Mesendoderm (in vitro differentiated cells): ENCODE measurements around the gene MRPL18.

Source experiments
- DNase-seq: peaks from one replicate; pipeline ENCODE4 v3.0.0; 2013
- H2AK5ac ChIP-seq: 2 replicates; pipeline ENCODE4 v1.6.1; 2013; ENCODE audit warnings: low read length, inconsistent platforms
- H2BK120ac ChIP-seq: 2 replicates; pipeline ENCODE4 v1.6.1; 2013; ENCODE audit warnings: low read depth, mild to moderate bottlenecking, low read length, moderate library complexity, mixed read lengths
- H2BK15ac ChIP-seq: replicated peaks from 2 replicates; pipeline ENCODE4 v1.6.1; 2013; ENCODE audit warnings: low read depth, mild to moderate bottlenecking, moderate library complexity
- H2BK5ac ChIP-seq: 2 replicates; pipeline ENCODE4 v1.6.1; 2013; ENCODE audit warnings: low read length, inconsistent platforms
- H3K18ac ChIP-seq: 2 replicates; pipeline ENCODE4 v1.6.1; 2013; ENCODE audit warnings: mild to moderate bottlenecking, low read length, mixed read lengths
- H3K23ac ChIP-seq: one replicate; pipeline ENCODE4 v1.6.1; 2013; ENCODE audit warnings: low read length
- H3K27ac ChIP-seq: 2 replicates; pipeline ENCODE4 v1.5.1; 2013; ENCODE audit warnings: low read depth, mild to moderate bottlenecking, inconsistent platforms, low read length, moderate library complexity
- H3K27me3 ChIP-seq: 2 replicates; pipeline ENCODE4 v1.6.1; 2013; ENCODE audit warnings: low read length, control low read depth, mild to moderate bottlenecking, inconsistent platforms; ENCODE audit not compliant: insufficient read depth, poor library complexity
- H3K36me3 ChIP-seq: 2 replicates; pipeline ENCODE4 v1.6.1; 2013; ENCODE audit warnings: low read length, inconsistent platforms; ENCODE audit not compliant: control insufficient read depth, insufficient read depth
- H3K4ac ChIP-seq: one replicate; pipeline ENCODE4 v1.6.1; 2013; ENCODE audit warnings: low read depth, mild to moderate bottlenecking, low read length, moderate library complexity
- H3K4me1 ChIP-seq: 2 replicates; pipeline ENCODE4 v1.6.1; 2013; ENCODE audit warnings: low read depth, low read length, inconsistent platforms; ENCODE audit not compliant: control insufficient read depth
- H3K4me2 ChIP-seq: 2 replicates; pipeline ENCODE4 v1.6.1; 2013; ENCODE audit warnings: low read length
- H3K4me3 ChIP-seq: 2 replicates; pipeline ENCODE4 v1.5.1; 2013; ENCODE audit warnings: mild to moderate bottlenecking, low read length
- H3K56ac ChIP-seq: one replicate; pipeline ENCODE4 v1.6.1; 2013; ENCODE audit warnings: low read length
- H3K79me1 ChIP-seq: 2 replicates; pipeline ENCODE4 v1.6.1; 2013; ENCODE audit warnings: low read length, inconsistent platforms
- H3K79me2 ChIP-seq: 2 replicates; pipeline ENCODE4 v1.6.1; 2013; ENCODE audit warnings: mild to moderate bottlenecking, low read length; ENCODE audit not compliant: control insufficient read depth, insufficient read depth
- H3K9ac ChIP-seq: 2 replicates; pipeline ENCODE4 v1.6.1; 2013; ENCODE audit warnings: low read length, inconsistent platforms
- H4K5ac ChIP-seq: one replicate; pipeline ENCODE4 v1.6.1; 2013; ENCODE audit warnings: low read length
- H4K8ac ChIP-seq: one replicate; pipeline ENCODE4 v1.6.1; 2013; ENCODE audit warnings: low read depth, mild to moderate bottlenecking, control low read depth, low read length, moderate library complexity
- WGBS: extraction: QIAGEN DNeasy Blood & Tissue Kit; methylation state at CpG from one replicate; pipeline ENCODE4 v1.1.7; 2013; ENCODE audit warnings: low lambda C conversion rate, missing lambda C conversion rate; ENCODE audit not compliant: insufficient coverage; ENCODE audit errors: extremely low coverage; 5-methylcytosine and 5-hydroxymethylcytosine counted together

Gene MRPL18

DNA sequence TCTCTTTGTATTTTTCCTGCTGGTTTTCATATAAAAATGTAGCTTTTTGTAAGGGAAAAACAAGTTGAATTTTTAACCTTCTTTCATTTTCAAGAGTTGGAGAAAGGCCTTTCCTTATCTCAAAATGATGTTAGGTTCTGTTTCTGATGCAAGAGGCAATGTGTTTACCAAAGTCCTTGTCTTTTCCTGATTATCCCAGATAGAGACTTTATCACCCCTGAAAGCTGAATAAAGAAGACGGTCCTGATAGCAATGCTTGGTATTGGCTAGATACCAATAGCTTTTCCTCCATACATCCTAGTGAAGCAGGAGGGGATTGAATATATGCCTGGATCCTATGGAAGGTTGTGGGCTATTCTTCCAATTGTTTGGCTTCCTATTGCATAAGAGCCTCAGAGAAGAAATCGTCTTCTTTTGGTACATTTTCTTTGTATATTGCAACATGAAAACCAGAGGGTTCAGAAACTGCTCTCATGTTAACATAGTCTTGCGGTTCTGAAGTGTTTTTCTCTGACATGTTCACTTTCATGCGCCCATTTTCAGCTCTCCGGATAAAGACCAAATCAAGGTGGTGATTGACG lies 15.3 kb downstream of the MRPL18 start:
- Histone ChIP-seq H2AK5ac (no peak overlapping the region), H3K4me1 (no peaks in the 10 kb centered on the region), H3K4me2 (no peak overlapping the region), H2BK15ac (no peak overlapping the region), H3K23ac (no peak overlapping the region), H3K9ac (no peak overlapping the region), H4K5ac (no peak overlapping the region), H3K36me3 (no peaks in the 10 kb centered on the region), H4K8ac (no peak overlapping the region), H3K56ac (no peak overlapping the region), H2BK5ac (no peak overlapping the region), H3K27ac (no peak overlapping the region), H3K79me2 (no peaks in the 10 kb centered on the region), H3K79me1 (no peaks in the 10 kb centered on the region), H3K18ac (no peak overlapping the region), H2BK120ac (no peak overlapping the region), H3K27me3 (no peaks in the 10 kb centered on the region), H3K4ac (no peak overlapping the region), H3K4me3 (no peak overlapping the region)
- no CpG with 5 or more reads among the region's 6 CpGs for WGBS
- peak; percentile 54 for DNase-seq

DNA sequence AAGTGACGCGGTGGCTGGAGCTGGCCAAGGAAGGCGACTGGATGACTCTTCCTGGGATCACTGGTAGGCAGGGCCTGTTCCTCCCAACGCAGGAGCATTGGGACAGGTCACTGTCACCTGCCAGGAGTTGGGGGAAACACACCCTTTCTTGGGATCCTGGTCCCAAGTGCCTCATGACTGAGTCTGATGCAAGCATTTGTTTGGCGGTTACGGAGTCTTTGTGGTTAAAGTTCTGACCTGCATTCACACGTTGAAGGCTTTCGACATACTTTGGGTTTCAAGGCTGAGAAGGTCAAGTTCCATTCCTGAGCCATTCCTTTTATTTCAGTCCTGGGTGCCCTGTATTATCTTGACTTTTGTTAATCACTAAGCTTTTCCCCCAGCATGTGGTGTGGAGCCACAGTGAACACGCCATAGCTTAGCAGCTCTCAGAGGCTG lies 15.8 kb downstream of the MRPL18 start:
- Histone ChIP-seq H3K79me1 (no peaks in the 10 kb centered on the region), H4K5ac (no peak overlapping the region), H2BK120ac (no peak overlapping the region), H3K79me2 (no peaks in the 10 kb centered on the region), H3K27ac (no peak overlapping the region), H3K4ac (no peak overlapping the region), H3K27me3 (no peaks in the 10 kb centered on the region), H3K4me1 (no peaks in the 10 kb centered on the region), H3K36me3 (no peaks in the 10 kb centered on the region), H3K4me2 (no peak overlapping the region), H3K4me3 (no peak overlapping the region), H2BK5ac (no peak overlapping the region), H3K23ac (no peak overlapping the region), H4K8ac (no peak overlapping the region), H3K56ac (no peak overlapping the region), H3K18ac (no peak overlapping the region), H3K9ac (no peak overlapping the region), H2AK5ac (no peak overlapping the region), H2BK15ac (no peak overlapping the region)
- WGBS, result no CpG with 5 or more reads among the region's 9 CpGs
- peak; percentile 16 for DNase-seq

DNA sequence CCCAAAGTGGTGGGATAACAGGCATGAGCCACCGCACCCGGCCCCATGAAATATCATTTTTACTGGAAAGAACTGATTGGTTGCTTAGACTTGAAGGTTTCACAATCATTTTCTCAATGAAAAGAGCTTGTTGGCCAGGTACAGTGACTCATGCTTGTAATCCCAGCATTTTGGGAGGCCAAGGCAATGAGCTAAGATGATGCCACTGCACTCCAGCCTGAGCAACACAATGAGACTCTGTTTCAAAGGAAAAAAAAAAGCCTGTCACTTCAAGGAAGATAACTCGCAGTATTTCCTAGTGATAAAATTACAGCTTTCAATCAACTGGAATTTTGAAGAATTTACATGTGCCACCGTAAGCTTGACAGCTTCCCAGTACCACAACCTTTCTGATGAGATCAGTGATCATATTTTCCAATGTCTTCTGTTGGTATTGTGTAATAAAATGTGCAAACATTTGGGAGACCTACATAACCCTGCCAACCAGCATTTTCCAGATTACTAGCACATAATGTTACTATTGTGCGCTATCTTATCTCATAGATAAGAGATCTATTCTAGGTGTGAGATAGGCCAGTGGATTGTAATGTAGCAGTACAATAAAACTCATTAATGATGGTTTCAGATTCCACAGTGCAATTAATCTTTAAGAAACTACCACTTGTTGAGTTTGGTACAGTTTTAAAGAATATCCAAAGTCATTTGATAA lies 17.0 kb downstream of the MRPL18 start:
- peak; percentile 69 for DNase-seq
- H3K4me3 ChIP-seq, result no peak overlapping the region
- H3K27ac ChIP-seq, result no peak overlapping the region
- no peaks in the 10 kb centered on the region for H3K36me3 ChIP-seq
- H3K79me1 ChIP-seq, result no peaks in the 10 kb centered on the region
- H3K9ac ChIP-seq, result no peak overlapping the region
- no peak overlapping the region for H3K56ac ChIP-seq
- no peak overlapping the region for H4K5ac ChIP-seq
- no peak overlapping the region for H3K4me2 ChIP-seq
- no peak overlapping the region for H2BK120ac ChIP-seq
- H2BK5ac ChIP-seq, result no peak overlapping the region
- no peak overlapping the region for H3K4ac ChIP-seq
- H2BK15ac ChIP-seq, result no peak overlapping the region
- no peak overlapping the region for H4K8ac ChIP-seq
- no peaks in the 10 kb centered on the region for H3K79me2 ChIP-seq
- H2AK5ac ChIP-seq, result no peak overlapping the region
- no peaks in the 10 kb centered on the region for H3K4me1 ChIP-seq
- H3K18ac ChIP-seq, result no peak overlapping the region
- no peak overlapping the region for H3K23ac ChIP-seq
- WGBS, result no CpG with 5 or more reads among the region's 5 CpGs
- no peaks in the 10 kb centered on the region for H3K27me3 ChIP-seq

DNA sequence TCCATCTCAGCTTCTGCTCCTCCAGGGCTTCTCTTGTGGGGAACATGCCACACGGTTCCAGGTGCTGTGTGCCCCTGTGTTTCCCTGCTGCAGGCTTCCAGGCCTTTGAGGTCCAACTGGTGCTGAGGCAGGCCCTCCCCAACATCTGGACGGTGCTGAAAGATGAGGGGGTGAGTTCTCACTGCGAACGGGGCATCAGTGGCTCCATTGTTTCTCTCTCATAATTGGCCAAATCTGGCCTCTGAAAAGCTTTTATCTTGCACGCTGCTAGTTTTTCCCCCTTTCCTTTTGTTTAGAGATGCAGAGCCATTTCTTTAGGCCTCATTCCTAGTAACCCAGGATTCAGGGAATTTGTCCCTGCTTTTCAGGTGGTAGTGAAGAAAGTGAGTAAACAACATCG lies 18.4 kb downstream of the MRPL18 start:
- WGBS, result no CpG with 5 or more reads among the region's 6 CpGs
- H3K27ac ChIP-seq, result no peak overlapping the region
- no peaks in the 10 kb centered on the region for H3K79me1 ChIP-seq
- DNase-seq, result no peak
- no peak overlapping the region for H3K9ac ChIP-seq
- no peak overlapping the region for H3K4me3 ChIP-seq
- H4K5ac ChIP-seq, result no peak overlapping the region
- no peak overlapping the region for H2BK5ac ChIP-seq
- H2AK5ac ChIP-seq, result no peak overlapping the region
- no peaks in the 10 kb centered on the region for H3K36me3 ChIP-seq
- no peaks in the 10 kb centered on the region for H3K4me1 ChIP-seq
- H3K4me2 ChIP-seq, result no peak overlapping the region
- H2BK15ac ChIP-seq, result no peak overlapping the region
- H3K23ac ChIP-seq, result no peak overlapping the region
- H3K27me3 ChIP-seq, result no peaks in the 10 kb centered on the region
- no peaks in the 10 kb centered on the region for H3K79me2 ChIP-seq
- peak overlapping the region; percentile 10 for H3K56ac ChIP-seq
- H3K18ac ChIP-seq, result no peak overlapping the region
- H4K8ac ChIP-seq, result no peak overlapping the region
- H3K4ac ChIP-seq, result no peak overlapping the region
- no peak overlapping the region for H2BK120ac ChIP-seq

DNA sequence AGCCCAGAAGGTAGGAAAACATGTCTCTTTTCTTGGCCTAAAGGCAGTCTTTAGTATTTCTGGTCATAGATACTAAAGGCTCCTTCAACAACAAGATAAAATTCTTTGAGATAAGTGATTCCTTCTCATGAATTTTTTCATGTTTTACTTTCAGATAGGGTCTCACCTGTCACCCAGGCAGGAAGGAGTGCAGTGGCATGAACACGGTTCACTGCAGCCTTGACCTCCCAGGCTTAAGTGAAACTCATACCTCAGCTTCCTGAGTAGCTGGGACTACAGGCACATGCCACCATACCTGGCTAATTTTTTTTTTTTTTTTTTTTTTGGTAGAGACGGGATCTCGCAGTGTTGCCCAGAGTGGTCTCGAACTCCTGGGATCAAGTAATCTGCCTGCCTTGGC lies 18.9 kb downstream of the MRPL18 start:
- no peak overlapping the region for H3K4me3 ChIP-seq
- H3K79me1 ChIP-seq, result no peaks in the 10 kb centered on the region
- no peak overlapping the region for H3K9ac ChIP-seq
- H2AK5ac ChIP-seq, result no peak overlapping the region
- no peak overlapping the region for H2BK5ac ChIP-seq
- no peak overlapping the region for H3K18ac ChIP-seq
- H2BK15ac ChIP-seq, result no peak overlapping the region
- no CpG with 5 or more reads among the region's 4 CpGs for WGBS
- no peaks in the 10 kb centered on the region for H3K27me3 ChIP-seq
- no peak overlapping the region for H2BK120ac ChIP-seq
- H3K4me1 ChIP-seq, result no peaks in the 10 kb centered on the region
- H3K4ac ChIP-seq, result no peak overlapping the region
- no peak overlapping the region for H4K8ac ChIP-seq
- no peak overlapping the region for H3K23ac ChIP-seq
- no peak overlapping the region for H3K4me2 ChIP-seq
- no peak for DNase-seq
- no peak overlapping the region for H3K27ac ChIP-seq
- H3K56ac ChIP-seq, result no peak overlapping the region
- H3K36me3 ChIP-seq, result no peaks in the 10 kb centered on the region
- H3K79me2 ChIP-seq, result no peaks in the 10 kb centered on the region
- H4K5ac ChIP-seq, result no peak overlapping the region

DNA sequence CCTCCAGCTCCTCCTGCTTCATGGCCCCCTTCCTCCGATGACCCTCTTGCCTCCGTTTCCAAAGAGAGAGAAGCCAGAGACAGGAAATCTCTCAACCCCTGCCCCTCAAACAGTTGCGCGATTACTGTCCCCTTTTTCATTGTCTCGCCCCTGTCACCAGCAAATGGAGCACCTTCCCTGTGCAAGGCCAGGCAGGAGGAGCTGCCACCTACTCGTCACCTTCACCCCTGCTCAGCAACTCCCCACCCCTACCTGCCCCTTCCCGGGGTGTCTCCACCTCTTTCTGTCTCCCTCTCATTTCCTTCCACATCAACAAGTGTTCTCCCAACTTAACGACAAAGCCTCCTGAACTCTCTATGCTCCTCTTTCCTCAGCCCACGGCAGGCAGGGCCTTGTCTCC lies 23.5 kb downstream of the MRPL18 start:
- no peak overlapping the region for H3K23ac ChIP-seq
- no peak overlapping the region for H3K56ac ChIP-seq
- no peak overlapping the region for H3K27ac ChIP-seq
- no peak overlapping the region for H4K8ac ChIP-seq
- no peak overlapping the region for H4K5ac ChIP-seq
- H2BK120ac ChIP-seq, result no peak overlapping the region
- no peak overlapping the region for H3K9ac ChIP-seq
- H3K79me2 ChIP-seq, result no peaks in the 10 kb centered on the region
- H3K36me3 ChIP-seq, result no peaks in the 10 kb centered on the region
- H3K27me3 ChIP-seq, result no peaks in the 10 kb centered on the region
- no CpG with 5 or more reads among the region's 9 CpGs for WGBS
- no peaks in the 10 kb centered on the region for H3K4me1 ChIP-seq
- no peak overlapping the region for H3K4me3 ChIP-seq
- no peaks in the 10 kb centered on the region for H3K79me1 ChIP-seq
- H3K18ac ChIP-seq, result no peak overlapping the region
- H3K4me2 ChIP-seq, result no peak overlapping the region
- no peak for DNase-seq
- H3K4ac ChIP-seq, result no peak overlapping the region
- H2BK15ac ChIP-seq, result no peak overlapping the region
- no peak overlapping the region for H2AK5ac ChIP-seq
- no peak overlapping the region for H2BK5ac ChIP-seq
